OCI-M2 (cell line): ENCODE data around the gene MYO7A.

Source experiments
- DNase-seq: peaks from one replicate; lab custom pipeline; 2025; ENCODE audit not compliant: unreplicated experiment; lab: John Stamatoyannopoulos, UW

MYO7A gene

DNA sequence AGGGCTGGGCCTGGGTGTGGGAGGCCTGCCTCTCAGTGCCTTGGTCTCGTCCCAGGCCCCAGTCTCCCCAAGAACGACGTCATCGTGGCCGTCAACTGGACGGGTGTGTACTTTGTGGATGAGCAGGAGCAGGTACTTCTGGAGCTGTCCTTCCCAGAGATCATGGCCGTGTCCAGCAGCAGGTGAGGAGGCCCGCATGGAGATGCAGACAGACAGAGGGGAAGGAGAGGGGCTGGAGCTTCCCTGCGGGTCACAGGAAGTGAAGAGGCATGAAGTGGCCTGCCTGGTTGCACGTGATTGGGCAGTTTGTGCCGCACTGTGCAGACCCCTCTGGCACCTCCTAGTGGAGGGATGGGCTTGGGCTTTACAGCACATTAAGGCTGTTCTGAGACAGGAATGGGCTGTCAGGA is 70.4 kb downstream of the MYO7A start:
- no peak for DNase-seq

GRCh38 chr11:77199137-77199745 is 71.2 kb downstream of the MYO7A start:
- DNase-seq, result no peak

GRCh38 chr11:77200351-77201268 is 72.6 kb downstream of the MYO7A start:
- DNase-seq, result no peak

GRCh38 chr11:77201370-77201769 is 73.3 kb downstream of the MYO7A start:
- no peak for DNase-seq

DNA sequence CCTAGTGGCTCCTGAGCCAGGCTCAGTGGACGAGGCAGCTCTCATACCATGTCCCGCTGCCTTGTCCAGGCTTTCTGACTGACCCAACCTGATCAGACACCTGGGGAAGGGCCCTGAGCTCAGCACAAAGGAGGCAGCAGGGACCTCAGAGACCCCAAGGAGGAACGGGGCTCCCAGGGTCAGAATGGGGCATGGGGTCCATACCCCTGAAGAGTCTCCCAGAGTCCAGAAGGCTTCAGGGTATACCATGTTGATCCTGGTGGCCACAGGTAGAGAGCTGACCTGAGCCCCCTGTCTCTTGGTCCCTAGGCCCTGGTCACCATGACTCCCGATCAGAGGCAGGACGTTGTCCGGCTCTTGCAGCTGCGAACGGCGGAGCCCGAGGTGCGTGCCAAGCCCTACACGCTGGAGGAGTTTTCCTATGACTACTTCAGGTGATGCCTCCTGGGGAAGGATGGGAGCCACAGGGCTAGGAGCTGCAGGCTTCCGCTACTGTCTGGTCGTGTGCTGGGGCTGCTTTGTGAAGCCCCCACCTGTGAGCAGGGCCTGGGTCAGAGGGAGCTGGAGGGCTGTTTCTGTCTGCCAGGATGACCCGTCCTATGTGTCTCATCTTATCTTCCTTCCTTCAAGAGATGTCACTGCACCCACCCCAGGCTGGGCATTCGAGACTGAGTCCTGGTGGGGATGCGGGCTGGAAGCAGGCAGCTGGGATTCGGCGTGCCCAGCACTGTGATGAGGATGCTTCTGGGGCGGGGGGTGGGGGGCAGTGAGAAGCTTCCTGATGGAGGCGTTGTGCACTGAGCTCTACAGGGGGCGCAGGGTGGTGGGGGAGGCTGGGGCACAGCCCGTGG is 74.2 kb downstream of the MYO7A start:
- no peak for DNase-seq

- no peak for DNase-seq
Observed at GRCh38 chr11:77202941-77203900, 75.2 kb downstream of the MYO7A start.

DNA sequence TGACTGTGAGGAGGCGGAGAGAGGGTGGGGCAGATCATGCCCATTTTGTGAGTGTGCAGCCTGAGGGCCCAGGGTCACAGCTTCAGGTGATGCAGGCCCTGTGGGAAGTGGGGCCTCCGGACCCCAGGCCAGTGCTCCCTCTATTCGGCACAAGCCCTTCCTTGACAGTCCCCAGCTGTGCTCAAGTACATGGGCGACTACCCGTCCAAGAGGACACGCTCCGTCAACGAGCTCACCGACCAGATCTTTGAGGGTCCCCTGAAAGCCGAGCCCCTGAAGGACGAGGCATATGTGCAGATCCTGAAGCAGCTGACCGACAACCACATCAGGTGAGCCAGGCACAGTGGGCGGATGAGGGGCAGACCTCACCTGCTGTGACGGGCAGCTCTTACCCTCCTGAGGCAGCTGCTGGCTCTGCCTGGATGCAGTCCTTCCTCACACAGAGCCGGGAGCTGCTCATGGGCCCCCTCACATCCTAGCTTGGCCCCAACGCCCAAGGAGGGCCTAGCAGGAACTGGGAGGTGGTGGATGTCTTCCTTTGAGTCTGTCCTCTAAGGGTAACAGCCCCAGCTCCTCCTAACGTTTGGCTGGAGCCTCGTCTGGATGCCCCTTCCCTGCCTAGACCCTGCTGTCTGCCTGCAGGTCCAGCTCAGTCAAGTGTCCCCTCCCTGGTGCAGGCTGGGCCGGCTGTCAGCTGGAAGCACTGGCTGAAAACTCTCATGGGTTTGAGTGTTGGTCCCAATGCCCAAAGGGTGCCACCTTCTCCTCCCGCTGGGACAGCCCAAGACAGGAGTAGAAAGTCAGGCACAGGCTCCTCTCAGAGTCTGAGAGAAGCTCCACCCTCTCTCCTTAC is 76.1 kb downstream of the MYO7A start:
- DNase-seq, result no peak

DNA sequence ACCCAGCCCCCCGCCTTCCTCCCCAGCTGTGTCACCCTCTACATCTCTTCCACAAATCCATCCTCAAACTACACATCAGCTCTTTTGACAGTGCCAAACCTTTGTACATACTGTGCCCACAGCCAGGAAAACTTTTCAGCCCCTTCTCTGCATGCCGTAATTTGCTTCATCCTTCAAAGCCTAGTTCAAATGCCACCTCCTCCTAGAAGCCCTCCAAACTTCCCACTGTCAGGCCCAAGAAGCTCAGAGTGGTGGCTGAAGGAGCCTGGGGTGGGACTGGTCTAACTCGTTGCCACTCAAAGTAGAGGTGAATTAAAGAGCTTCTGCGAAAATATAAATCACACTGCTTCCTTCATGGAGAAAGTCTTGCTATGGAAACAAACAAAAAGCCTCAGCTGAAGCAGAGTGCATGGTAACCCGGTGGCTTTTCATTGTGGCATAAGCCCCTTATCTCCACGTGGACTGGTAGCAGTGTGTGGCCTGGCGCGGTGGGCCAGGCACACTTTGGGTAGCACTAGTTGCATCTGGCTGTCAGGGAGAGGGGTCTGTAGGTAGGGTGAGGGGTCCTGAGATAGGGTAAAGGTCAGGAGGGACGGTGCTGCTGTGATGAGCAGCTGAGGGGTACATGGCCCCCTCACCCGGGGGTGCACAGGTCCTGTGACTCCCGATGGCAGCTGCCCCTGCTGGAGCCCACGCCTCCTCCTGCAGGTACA is 76.9 kb downstream of the MYO7A start:
- DNase-seq, result no peak

GRCh38 chr11:77205467-77206263 is 77.6 kb downstream of the MYO7A start:
- DNase-seq, result no peak

DNA sequence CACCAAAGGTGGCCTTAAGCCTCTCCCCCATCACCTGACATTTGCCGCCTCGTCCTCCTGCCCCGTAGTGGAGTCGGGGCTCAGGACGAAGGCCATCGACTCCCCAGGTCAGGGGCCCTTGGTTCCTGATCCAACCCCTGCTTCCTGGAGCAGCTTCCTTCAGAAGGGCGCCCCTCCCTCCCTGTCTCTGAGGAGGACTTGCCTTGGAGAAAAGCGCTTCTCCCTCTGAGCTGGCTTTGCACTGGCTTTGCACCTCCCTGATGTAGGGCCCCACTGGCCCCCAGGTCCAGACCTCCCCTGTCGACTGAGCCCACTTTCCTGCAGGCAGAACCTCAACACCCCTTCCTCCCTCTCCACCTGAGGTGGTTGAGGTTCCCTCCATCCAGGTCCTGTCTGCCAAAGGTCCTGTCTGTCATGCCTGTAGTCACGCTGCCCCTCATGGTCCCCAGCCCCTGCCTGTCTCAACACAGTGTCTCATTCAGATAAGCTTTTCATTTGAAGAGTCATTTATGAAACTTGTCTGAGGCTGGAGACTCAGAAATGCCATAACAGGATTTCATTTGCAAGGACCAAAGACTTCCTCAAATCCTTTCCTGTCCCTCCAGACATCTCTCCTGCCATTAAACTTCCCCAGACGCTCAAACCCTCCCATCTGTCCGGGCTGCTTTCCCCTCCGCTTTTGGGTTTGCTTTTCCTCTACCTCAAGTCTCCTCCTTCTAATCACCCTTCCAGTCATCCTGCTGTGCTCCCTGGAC is 78.4 kb downstream of the MYO7A start:
- no peak for DNase-seq

- DNase-seq, result no peak
Observed at GRCh38 chr11:77207019-77207485, 79.0 kb downstream of the MYO7A start.

DNA sequence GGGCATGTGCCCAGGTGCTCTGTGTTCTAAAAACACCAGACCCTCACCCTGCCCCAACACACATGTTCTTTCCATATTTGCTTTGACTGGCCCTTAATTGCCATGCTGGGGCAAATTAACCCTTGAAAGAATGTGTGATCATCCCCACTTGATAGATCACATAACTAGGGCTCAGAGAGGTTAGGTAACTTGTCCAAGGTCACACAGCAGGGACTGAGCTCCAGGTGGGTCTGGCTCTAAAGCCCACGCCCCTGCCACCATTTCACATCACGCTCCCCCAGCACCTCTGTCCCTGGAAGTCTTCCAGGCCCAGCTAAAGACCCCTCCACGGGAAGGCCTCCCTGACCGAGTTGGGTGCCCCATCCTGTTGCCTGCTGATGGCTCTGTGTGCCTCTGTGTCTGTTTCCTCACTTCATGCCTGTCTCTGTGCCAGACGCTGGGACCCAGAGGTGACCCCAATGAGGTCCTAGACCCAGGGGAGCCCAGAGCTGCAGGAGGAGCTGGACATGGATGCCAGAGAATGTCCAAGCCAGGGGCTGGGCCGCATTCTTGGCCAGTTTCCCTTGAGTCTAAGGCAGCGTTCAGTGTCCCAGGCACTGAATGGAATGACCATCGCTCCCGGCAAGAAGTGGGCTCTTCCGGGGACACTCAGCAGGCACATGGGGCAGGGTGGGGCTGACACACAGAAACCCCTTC is 79.7 kb downstream of the MYO7A start:
- no peak for DNase-seq

GRCh38 chr11:77208535-77208934 is 80.5 kb downstream of the MYO7A start:
- DNase-seq, result no peak

DNA sequence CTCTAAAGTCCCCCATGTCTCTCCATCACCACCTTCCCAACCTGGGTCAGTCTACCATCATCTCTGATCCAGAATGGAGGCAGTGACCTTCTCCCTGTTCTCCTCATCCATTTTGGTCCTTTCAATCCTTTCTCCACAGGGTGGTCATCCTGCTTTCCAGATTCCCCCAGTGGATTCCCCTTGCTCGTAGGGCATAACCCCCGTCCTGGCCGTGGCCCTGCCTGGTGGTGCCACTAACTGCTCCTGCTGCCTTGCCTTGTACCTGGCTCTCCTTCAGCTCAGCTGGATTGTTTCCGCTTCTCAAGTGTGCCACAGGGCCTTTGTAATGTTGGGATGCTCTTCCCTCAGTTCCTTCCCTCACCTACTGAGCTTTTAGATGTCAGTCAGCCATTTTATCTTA is 81.6 kb downstream of the MYO7A start:
- DNase-seq, result no peak

DNA sequence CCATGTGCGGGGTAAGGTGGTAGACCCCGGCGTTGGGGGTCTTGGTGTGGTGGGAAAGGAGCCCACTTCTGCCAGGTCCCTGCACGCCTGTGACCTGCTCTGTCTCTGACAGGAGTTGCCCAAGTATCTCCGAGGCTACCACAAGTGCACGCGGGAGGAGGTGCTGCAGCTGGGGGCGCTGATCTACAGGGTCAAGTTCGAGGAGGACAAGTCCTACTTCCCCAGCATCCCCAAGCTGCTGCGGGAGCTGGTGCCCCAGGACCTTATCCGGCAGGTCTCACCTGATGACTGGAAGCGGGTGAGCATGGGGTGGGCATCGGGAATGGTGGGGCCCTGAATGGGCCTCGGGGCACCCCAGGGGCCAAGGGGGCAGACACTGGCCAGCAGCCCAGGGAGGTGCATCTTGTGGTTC is 83.0 kb downstream of the MYO7A start:
- DNase-seq, result no peak

DNA sequence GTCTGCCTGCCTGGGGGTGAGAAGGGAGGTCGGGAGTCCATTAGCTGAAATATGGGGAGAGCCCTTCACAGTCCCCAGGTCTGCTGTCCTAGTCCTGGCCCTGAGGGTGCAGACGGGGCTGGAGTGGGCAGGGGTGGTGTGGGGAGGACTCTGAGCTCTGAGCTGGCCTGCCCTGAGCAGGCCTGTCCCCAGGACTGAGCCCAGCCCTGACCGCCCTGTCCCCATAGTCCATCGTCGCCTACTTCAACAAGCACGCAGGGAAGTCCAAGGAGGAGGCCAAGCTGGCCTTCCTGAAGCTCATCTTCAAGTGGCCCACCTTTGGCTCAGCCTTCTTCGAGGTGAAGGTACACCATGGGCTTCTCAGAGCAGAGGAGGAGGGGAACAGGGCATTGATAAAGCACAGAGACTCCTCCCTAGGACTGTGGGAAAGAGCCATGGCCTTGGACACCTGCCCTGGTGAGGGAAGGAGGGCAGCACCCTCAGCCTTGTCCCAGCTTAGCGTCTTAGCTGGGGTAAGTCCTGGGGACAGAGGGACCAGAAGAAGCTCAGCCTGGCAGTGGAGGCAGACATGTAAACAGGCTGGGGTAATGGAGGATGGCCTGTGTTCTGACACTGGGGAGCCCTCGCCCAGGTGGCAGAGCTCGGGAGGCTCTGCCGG is 83.7 kb downstream of the MYO7A start:
- DNase-seq, result no peak
